CD4-positive, alpha-beta memory T cell (primary cell): ENCODE measurements around the gene ONECUT2. TPM values are rescaled to one million over a fixed set of nuclear protein-coding genes. Genes with fewer than 3 reads are reported as not detected.

ENCODE experiments used
- CTCF ChIA-PET: fragments of 350-600 bp; sonication (Branson Sonifier 250); formaldehyde crosslinking; loops from one replicate; lab custom pipeline; 2021; ENCODE audit warnings: inconsistent platforms; ENCODE audit not compliant: partially characterized antibody; lab: Charles Lee
- POLR2A ChIA-PET: fragments of 350-600 bp; sonication (Branson Sonifier 250); formaldehyde crosslinking; loops from one replicate; lab custom pipeline; 2021; ENCODE audit not compliant: partially characterized antibody; lab: Charles Lee
- DNase-seq, 5 donors: peaks; one replicate each; pipeline versions ENCODE4 v3.0.0 to v3.0.0-alpha.2; 2020 to 2022; ENCODE audit warnings: mixed read lengths in 1 of 5
- H3K27ac ChIP-seq: one replicate; pipeline ENCODE4 v1.7.0; 2013; ENCODE audit warnings: low read depth, low read length
- H3K27me3 ChIP-seq: 2 replicates; pipeline ENCODE4 v1.7.0; 2013; ENCODE audit warnings: mild to moderate bottlenecking, low read length, moderate library complexity; ENCODE audit not compliant: insufficient read depth
- H3K36me3 ChIP-seq: 2 replicates; pipeline ENCODE4 v1.7.0; 2013; ENCODE audit warnings: mild to moderate bottlenecking, low read length, moderate library complexity; ENCODE audit not compliant: insufficient read depth
- H3K4me1 ChIP-seq: 2 replicates; pipeline ENCODE4 v1.7.0; 2013; ENCODE audit warnings: mild to moderate bottlenecking, low read length, moderate library complexity; ENCODE audit not compliant: insufficient read depth
- H3K4me3 ChIP-seq, 2 donors: one replicate each; pipeline ENCODE4 v1.7.0; 2013; ENCODE audit warnings: low read length in 2 of 2, mild to moderate bottlenecking in 1 of 2
- H3K9me3 ChIP-seq, 2 donors: one replicate each; pipeline ENCODE4 v1.7.0; 2013; ENCODE audit warnings: low read length in 2 of 2, control low read depth in 1 of 2; ENCODE audit not compliant: control insufficient read depth in 1 of 2
- H3K27ac Mint-ChIP-seq, 7 donors: one replicate each; pipeline ENCODE4 v1.8.0; 2020 to 2021; ENCODE audit warnings: mixed read lengths in 7 of 7, mild to moderate bottlenecking in 6 of 7, inconsistent platforms in 3 of 7, moderate library complexity in 3 of 7
- H3K27me3 Mint-ChIP-seq, 2 donors: one replicate each; pipeline ENCODE4 v1.8.0; 2020 to 2021; ENCODE audit warnings: mixed read lengths in 2 of 2
- H3K36me3 Mint-ChIP-seq, 2 donors: one replicate each; pipeline ENCODE4 v1.8.0; 2020 to 2021; ENCODE audit warnings: mixed read lengths in 2 of 2, inconsistent platforms in 1 of 2, mild to moderate bottlenecking in 1 of 2
- H3K4me1 Mint-ChIP-seq, 4 donors: one replicate each; pipeline ENCODE4 v1.8.0; 2020 to 2021; ENCODE audit warnings: mixed read lengths in 4 of 4, mild to moderate bottlenecking in 1 of 4
- H3K4me3 Mint-ChIP-seq, 8 donors: one replicate each; pipeline ENCODE4 v1.8.0; 2020 to 2021; ENCODE audit warnings: mixed read lengths in 8 of 8, mild to moderate bottlenecking in 7 of 8, moderate library complexity in 6 of 8, inconsistent platforms in 3 of 8
- H3K9me3 Mint-ChIP-seq, 8 donors: one replicate each; pipeline ENCODE4 v1.8.0; 2020 to 2021; ENCODE audit warnings: mixed read lengths in 8 of 8, mild to moderate bottlenecking in 5 of 8, inconsistent platforms in 3 of 8, moderate library complexity in 1 of 8
- intact Hi-C: fragments of 100-400 bp; cut with micrococcal nuclease; formaldehyde crosslinking; loops from one replicate; pipeline ENCODE4 v1.15.1; 2023
- polyA plus RNA-seq, 2 donors: library from polyadenylated mRNA; unstranded; fragments of 300-500 nt; fragmentation: Illumina TruSeq; gene quantifications; one replicate each; pipeline ENCODE4 v1.2.3, GENCODE V29; 2021
- total RNA-seq, 2 experiments: library from RNA; stranded (reverse); gene quantifications; one replicate each; pipeline ENCODE4 v1.2.3, GENCODE V29; 2021

ONECUT2 gene
- total and polyA plus RNA-seq, 4 experiments from 2014 or later = not detected

DNA sequence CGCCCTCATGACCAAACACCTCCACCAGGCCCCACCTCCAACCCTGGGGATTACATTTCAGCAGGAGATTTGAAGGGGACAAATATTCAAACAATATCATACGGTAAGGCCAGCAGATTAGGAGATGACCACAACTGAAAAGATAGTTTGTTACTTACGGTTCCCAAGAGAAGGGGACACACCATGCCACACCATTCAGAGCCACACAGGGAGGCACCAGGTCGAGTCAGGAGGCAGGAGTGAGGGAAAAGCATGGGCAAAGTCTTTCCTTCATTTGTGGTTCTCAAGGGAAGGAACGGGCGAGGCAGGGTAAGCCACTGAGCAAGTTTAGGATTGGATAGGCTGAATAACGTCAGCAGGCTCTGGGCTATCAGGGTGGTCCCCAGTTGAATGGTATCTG lies 94.0 kb downstream of the ONECUT2 start:
- Mint-ChIP-seq H3K9me3 (no peaks in the 10 kb centered on the region), H3K4me1 (no peaks in the 10 kb centered on the region), H3K27me3 (no peaks in the 10 kb centered on the region), H3K36me3 (no peaks in the 10 kb centered on the region), H3K27ac (no peak overlapping the region), H3K4me3 (no peak overlapping the region)
- no peak for DNase-seq
- no peaks in the 10 kb centered on the region for H3K36me3 ChIP-seq
- no peaks in the 10 kb centered on the region for H3K27me3 ChIP-seq
- no peaks in the 10 kb centered on the region for H3K9me3 ChIP-seq
- CTCF ChIA-PET = no interaction called here
- intact Hi-C loops = no loop called here
- no peak overlapping the region for H3K4me3 ChIP-seq
- POLR2A ChIA-PET = no interaction called here
- no peak overlapping the region for H3K27ac ChIP-seq
- no peaks in the 10 kb centered on the region for H3K4me1 ChIP-seq

DNA sequence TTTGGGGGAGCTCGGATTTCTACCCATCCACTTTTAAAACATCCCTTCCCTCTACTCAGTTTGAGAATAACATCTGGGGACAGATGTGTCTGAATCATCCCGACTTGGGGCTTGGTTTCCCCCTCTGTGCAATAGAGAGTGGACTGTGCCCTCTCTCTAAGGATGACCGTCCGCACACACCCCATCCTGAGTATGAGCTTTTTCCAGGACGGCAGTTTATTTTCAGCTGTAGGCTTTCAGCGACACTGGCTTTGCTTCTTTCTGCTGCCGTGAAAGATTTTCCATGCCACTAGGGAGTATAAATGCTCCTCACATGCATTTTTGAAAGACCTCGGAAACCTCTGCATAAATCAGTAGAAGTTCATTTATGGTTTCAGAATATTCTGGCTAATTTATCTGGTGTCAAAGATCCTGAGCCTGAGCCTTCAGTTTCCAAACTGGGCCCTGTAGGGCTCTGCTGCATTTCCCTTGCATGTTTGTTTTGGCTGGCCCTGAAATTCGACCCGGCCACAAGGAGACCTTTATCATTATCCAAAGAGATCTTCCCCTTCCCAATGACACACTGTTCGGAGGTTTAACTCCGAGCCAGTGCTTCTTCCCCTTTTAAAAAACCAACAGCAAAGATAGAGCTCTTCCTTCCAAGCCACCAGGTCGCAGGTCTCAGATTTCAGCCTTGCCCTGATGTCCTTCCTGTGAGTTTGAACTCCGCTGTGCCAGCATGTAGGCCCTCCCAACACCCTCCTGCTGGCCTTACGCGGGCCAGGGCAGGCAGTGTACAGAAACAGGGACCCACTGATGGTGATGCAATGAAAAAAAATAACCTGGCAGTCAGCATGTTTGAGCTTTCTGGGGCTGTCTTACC lies 98.1 kb downstream of the ONECUT2 start:
- Mint-ChIP-seq H3K9me3 (peaks cover 0 to 2% (median 0%) of the 10 kb centered on the region in 8 donors), H3K4me1 (no peaks in the 10 kb centered on the region), H3K36me3 (no peaks in the 10 kb centered on the region), H3K27me3 (no peaks in the 10 kb centered on the region), H3K27ac (no peak overlapping the region), H3K4me3 (no peak overlapping the region)
- no peaks in the 10 kb centered on the region for H3K36me3 ChIP-seq
- ChIA-PET POLR2A (no interaction called here), CTCF (no interaction called here)
- no peak for DNase-seq
- no peak overlapping the region for H3K27ac ChIP-seq
- H3K4me3 ChIP-seq = no peak overlapping the region
- no peaks in the 10 kb centered on the region for H3K4me1 ChIP-seq
- no peaks in the 10 kb centered on the region for H3K9me3 ChIP-seq
- intact Hi-C loops = no loop called here
- H3K27me3 ChIP-seq = no peaks in the 10 kb centered on the region

DNA sequence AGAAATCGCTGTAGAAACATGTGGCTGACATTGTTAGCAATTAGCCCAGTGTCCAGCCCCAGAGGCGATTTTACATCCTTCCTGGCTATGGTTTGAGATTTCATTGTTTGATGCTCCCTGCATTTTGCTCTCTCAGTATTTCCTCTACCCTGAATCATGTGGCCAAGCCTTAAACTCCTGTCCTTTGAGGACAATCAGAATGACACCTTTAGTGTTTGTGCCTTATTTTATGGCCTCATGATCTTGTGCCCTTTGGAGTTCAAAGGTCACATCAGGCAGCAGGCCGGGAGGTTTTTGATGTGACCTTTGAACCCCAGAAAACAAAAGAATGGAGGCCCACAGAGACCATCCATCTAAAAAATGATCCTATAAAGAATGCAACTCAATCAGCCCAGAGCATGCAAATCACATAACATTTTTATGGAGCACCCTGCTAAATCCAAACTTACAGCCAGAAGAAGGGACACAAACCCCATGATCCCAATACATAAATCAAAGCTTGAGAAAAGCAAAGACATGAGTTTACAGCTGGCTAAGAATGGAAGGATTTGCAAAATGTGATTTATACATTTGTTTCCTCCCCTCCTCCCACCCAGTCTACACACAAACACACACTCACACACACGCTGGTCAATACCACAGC lies 98.8 kb downstream of the ONECUT2 start:
- Mint-ChIP-seq H3K4me3 (no peak overlapping the region), H3K27ac (no peak overlapping the region), H3K27me3 (no peaks in the 10 kb centered on the region), H3K9me3 (peaks cover 0 to 2% (median 0%) of the 10 kb centered on the region in 8 donors), H3K4me1 (no peaks in the 10 kb centered on the region), H3K36me3 (no peaks in the 10 kb centered on the region)
- no peaks in the 10 kb centered on the region for H3K36me3 ChIP-seq
- intact Hi-C loops = no loop called here
- H3K4me3 ChIP-seq = no peak overlapping the region
- no peak overlapping the region for H3K27ac ChIP-seq
- no peaks in the 10 kb centered on the region for H3K4me1 ChIP-seq
- no peaks in the 10 kb centered on the region for H3K9me3 ChIP-seq
- no peak for DNase-seq
- H3K27me3 ChIP-seq = no peaks in the 10 kb centered on the region
- ChIA-PET CTCF (no interaction called here), POLR2A (no interaction called here)

DNA sequence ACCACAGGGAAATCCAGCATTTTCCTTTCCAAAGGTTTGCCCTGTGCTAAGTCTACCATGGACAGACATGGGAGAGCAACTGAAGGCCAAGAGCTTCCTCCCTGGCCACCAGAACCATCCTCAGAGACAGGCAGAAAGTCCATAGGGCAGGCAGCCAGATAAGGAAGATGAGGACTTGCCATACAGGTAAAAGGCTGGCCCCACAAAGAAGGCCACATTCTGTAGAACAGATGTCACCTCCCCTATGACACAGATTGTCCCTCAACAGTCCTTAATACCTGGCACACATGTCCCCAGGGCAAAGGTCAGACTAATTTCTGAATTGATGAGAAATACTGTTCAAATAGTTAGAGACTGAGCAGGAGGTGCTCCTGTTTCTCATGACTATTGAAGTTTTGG lies 99.3 kb downstream of the ONECUT2 start:
- H3K4me1 Mint-ChIP-seq = no peaks in the 10 kb centered on the region
- Histone ChIP-seq H3K9me3 (no peaks in the 10 kb centered on the region), H3K27me3 (no peaks in the 10 kb centered on the region), H3K27ac (no peak overlapping the region), H3K4me1 (no peaks in the 10 kb centered on the region), H3K36me3 (no peaks in the 10 kb centered on the region), H3K4me3 (no peak overlapping the region)
- H3K27ac Mint-ChIP-seq = no peak overlapping the region
- peaks cover 0 to 2% (median 0%) of the 10 kb centered on the region in 8 donors for H3K9me3 Mint-ChIP-seq
- ChIA-PET CTCF (no interaction called here), POLR2A (no interaction called here)
- no peaks in the 10 kb centered on the region for H3K36me3 Mint-ChIP-seq
- H3K27me3 Mint-ChIP-seq = peaks cover 0 to 1% of the 10 kb centered on the region in 2 donors
- DNase-seq = no peak
- intact Hi-C loops = no loop called here
- no peak overlapping the region for H3K4me3 Mint-ChIP-seq

DNA sequence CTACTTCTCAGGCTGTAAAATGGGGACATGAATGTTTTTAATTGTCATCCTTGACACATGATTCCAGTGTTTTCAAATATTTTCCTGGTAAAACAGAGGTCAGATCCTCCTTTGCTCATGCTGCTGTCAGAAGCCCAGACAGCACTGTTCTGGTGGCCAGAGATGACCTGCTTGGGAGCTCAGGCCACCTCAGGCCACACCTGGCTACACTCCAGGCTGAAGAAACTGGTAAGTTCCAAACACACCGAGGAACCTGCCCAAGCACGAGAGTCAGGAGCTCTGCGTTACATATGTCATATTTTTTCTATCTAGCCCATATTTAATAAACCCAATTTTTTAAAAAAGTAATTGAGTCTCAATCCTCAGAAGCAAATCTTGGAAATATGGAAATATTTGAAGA lies 103.4 kb downstream of the ONECUT2 start:
- Mint-ChIP-seq H3K27ac (no peak overlapping the region), H3K9me3 (peaks cover 0 to 2% (median 0%) of the 10 kb centered on the region in 8 donors), H3K36me3 (no peaks in the 10 kb centered on the region), H3K4me3 (no peak overlapping the region), H3K27me3 (peaks cover 0 to 1% of the 10 kb centered on the region in 2 donors), H3K4me1 (no peaks in the 10 kb centered on the region)
- Histone ChIP-seq H3K36me3 (no peaks in the 10 kb centered on the region), H3K9me3 (no peaks in the 10 kb centered on the region), H3K27ac (no peak overlapping the region), H3K4me3 (no peak overlapping the region), H3K4me1 (no peaks in the 10 kb centered on the region), H3K27me3 (no peaks in the 10 kb centered on the region)
- ChIA-PET POLR2A (no interaction called here), CTCF (no interaction called here)
- DNase-seq = no peak
- intact Hi-C loops = no loop called here

DNA sequence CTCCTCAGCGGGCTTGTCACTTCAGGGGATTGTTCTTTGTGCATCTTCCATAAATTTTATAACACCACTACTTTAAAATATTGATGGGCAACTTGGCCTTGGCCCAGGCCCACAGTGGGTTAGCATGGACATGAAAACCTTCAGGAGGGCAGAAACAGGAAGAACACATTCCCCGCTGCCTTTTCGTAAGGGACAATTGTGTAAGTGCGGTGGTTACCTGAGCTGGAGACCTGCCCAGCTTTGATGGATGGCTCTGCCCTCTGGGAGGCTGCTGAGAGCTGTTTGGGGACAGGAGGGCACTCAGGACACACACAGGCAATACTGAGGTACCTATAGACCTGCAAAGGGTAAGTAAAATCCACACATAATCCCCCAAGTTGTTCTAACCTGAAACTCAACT lies 104.5 kb downstream of the ONECUT2 start:
- no peak for DNase-seq
- Histone ChIP-seq H3K4me3 (no peak overlapping the region), H3K9me3 (no peaks in the 10 kb centered on the region), H3K27me3 (no peaks in the 10 kb centered on the region), H3K27ac (no peak overlapping the region), H3K36me3 (no peaks in the 10 kb centered on the region), H3K4me1 (no peaks in the 10 kb centered on the region)
- intact Hi-C loops = no loop called here
- ChIA-PET POLR2A (no interaction called here), CTCF (no interaction called here)
- Mint-ChIP-seq H3K9me3 (no peaks in the 10 kb centered on the region), H3K36me3 (no peaks in the 10 kb centered on the region), H3K4me3 (no peak overlapping the region), H3K27me3 (peaks cover 0 to 1% of the 10 kb centered on the region in 2 donors), H3K4me1 (no peaks in the 10 kb centered on the region), H3K27ac (no peak overlapping the region)
